H1 (cell line): Measurements from ENCODE around the gene SH3GL1. TPM values are rescaled to one million over a fixed set of nuclear protein-coding genes. Genes with fewer than 3 reads are reported as not detected.

Experiments used
- CTCF ChIA-PET: fragments of 300-600 bp; sonication (Branson Sonifier 250); formaldehyde crosslinking; loops from one replicate; lab custom pipeline; 2021; ENCODE audit not compliant: partially characterized antibody; lab: Charles Lee
- POLR2A ChIA-PET: fragments of 300-600 bp; sonication (Branson Sonifier 250); formaldehyde crosslinking; loops from one replicate; lab custom pipeline; 2021; ENCODE audit warnings: inconsistent platforms; ENCODE audit not compliant: partially characterized antibody; lab: Charles Lee
- DNase-seq, 2 experiments: peaks; one replicate each; pipeline versions ENCODE4 v3.0.0 to v3.0.0-alpha.2; 2010 to 2022; ENCODE audit warnings: low spot score in 2 of 2, low read depth in 1 of 2, mixed read lengths in 1 of 2
- FAIRE-seq: peaks from 2 replicates; lab custom pipeline; 2011; peaks lifted over from hg19 to GRCh38; lab: Jason Lieb, UNC
- H2AFZ ChIP-seq: 2 replicates; pipeline ENCODE4 v1.8.1; 2012; ENCODE audit warnings: low read length, inconsistent platforms
- H2AK5ac ChIP-seq: 2 replicates; pipeline ENCODE4 v1.6.1; 2013; ENCODE audit warnings: low read depth, low read length
- H2BK120ac ChIP-seq: replicated peaks from 2 replicates; pipeline ENCODE3; 2013; ENCODE audit warnings: low read depth, low read length, inconsistent platforms
- H2BK12ac ChIP-seq: 2 replicates; pipeline ENCODE4 v1.6.1; 2013; ENCODE audit warnings: low read depth, low read length
- H2BK15ac ChIP-seq: 2 replicates; pipeline ENCODE4 v1.6.1; 2013; ENCODE audit warnings: low read length
- H2BK20ac ChIP-seq: 2 replicates; pipeline ENCODE4 v1.6.1; 2013; ENCODE audit warnings: low read length
- H2BK5ac ChIP-seq: 2 replicates; pipeline ENCODE4 v1.6.1; 2013; ENCODE audit warnings: low read depth, low read length
- H3K14ac ChIP-seq: 2 replicates; pipeline ENCODE4 v1.6.1; 2013; ENCODE audit warnings: inconsistent platforms; ENCODE audit not compliant: insufficient read length
- H3K18ac ChIP-seq: 2 replicates; pipeline ENCODE4 v1.6.1; 2013; ENCODE audit warnings: low read length; ENCODE audit errors: extremely low read depth
- H3K23ac ChIP-seq: 2 replicates; pipeline ENCODE4 v1.6.1; 2013; ENCODE audit warnings: inconsistent platforms; ENCODE audit not compliant: insufficient read length
- H3K23me2 ChIP-seq: 2 replicates; pipeline ENCODE4 v1.6.1; 2013; ENCODE audit warnings: low read depth, low read length
- H3K27ac ChIP-seq: 2 replicates; pipeline ENCODE4 v1.6.1; 2011; ENCODE audit warnings: low read depth, low read length, inconsistent platforms
- H3K27me3 ChIP-seq, 4 experiments: replicated peaks in 1 of 4; 1 replicate in 1 of 4; 2 replicates in 3 of 4; pipeline versions ENCODE4 v1.6.1 to v1.8.1; 2011 to 2013; ENCODE audit warnings: low read length in 3 of 4, mild to moderate bottlenecking in 3 of 4, inconsistent platforms in 2 of 4, mixed read lengths in 2 of 4, moderate library complexity in 1 of 4; ENCODE audit not compliant: control insufficient read depth in 3 of 4, insufficient read depth in 3 of 4; ENCODE audit errors: extremely low read depth in 1 of 4
- H3K36me3 ChIP-seq, 4 experiments: 2 replicates each; pipeline versions ENCODE4 v1.6.1 to v1.8.1; 2011 to 2013; ENCODE audit warnings: mild to moderate bottlenecking in 4 of 4, low read length in 3 of 4, moderate library complexity in 2 of 4, control low read depth in 1 of 4, inconsistent platforms in 1 of 4; ENCODE audit not compliant: insufficient read depth in 4 of 4, control insufficient read depth in 2 of 4
- H3K4ac ChIP-seq: replicated peaks from 2 replicates; pipeline ENCODE3; 2013; ENCODE audit warnings: low read length, low read depth, mixed read lengths, inconsistent platforms; ENCODE audit not compliant: insufficient read length
- H3K4me1 ChIP-seq, 4 experiments: replicated peaks in 1 of 4; 1 replicate in 1 of 4; 2 replicates in 3 of 4; pipeline versions ENCODE4 v1.6.1 to v1.8.1; 2011 to 2013; ENCODE audit warnings: low read length in 3 of 4, inconsistent platforms in 2 of 4, mixed read lengths in 1 of 4; ENCODE audit not compliant: insufficient read depth in 4 of 4, control insufficient read depth in 3 of 4
- H3K4me2 ChIP-seq, 2 experiments: 2 replicates each; pipeline versions ENCODE4 v1.6.1 to v1.8.1; 2011 to 2013; ENCODE audit warnings: low read depth in 2 of 2, low read length in 2 of 2, control low read depth in 1 of 2, inconsistent platforms in 1 of 2, mild to moderate bottlenecking in 1 of 2; ENCODE audit not compliant: insufficient read depth in 1 of 2
- H3K4me3 ChIP-seq, 4 experiments: fragments of 200-600, 300-600 bp in 1 of 4; sonication (generic), shearing (Covaris generic), sonication (Bioruptor Twin) in 1 of 4; 2 replicates each; pipeline versions ENCODE4 v1.5.1 to v1.8.1; 2011 to 2016; ENCODE audit warnings: low read length in 4 of 4, low read depth in 3 of 4, control low read depth in 2 of 4, inconsistent platforms in 2 of 4, mild to moderate bottlenecking in 2 of 4, mixed read lengths in 1 of 4, moderate library complexity in 1 of 4; ENCODE audit not compliant: insufficient read depth in 2 of 4; ENCODE audit errors: extremely low read depth in 1 of 4
- H3K56ac ChIP-seq: replicated peaks from 2 replicates; pipeline ENCODE3; 2013; ENCODE audit warnings: low read depth, mild to moderate bottlenecking, mixed read lengths, low read length, inconsistent platforms; ENCODE audit not compliant: insufficient read length
- H3K79me1 ChIP-seq: 2 replicates; pipeline ENCODE4 v1.6.1; 2013; ENCODE audit warnings: low read depth, low read length, control low read depth
- H3K79me2 ChIP-seq, 2 experiments: 2 replicates each; pipeline versions ENCODE4 v1.6.1 to v1.8.1; 2012 to 2013; ENCODE audit warnings: low read length in 2 of 2, mild to moderate bottlenecking in 2 of 2, inconsistent platforms in 1 of 2; ENCODE audit not compliant: insufficient read depth in 2 of 2, control insufficient read depth in 1 of 2
- H3K9ac ChIP-seq, 4 experiments: replicated peaks in 1 of 4; 1 replicate in 1 of 4; 2 replicates in 3 of 4; pipeline versions ENCODE4 v1.6.1 to v1.8.1; 2011 to 2013; ENCODE audit warnings: low read depth in 3 of 4, low read length in 3 of 4, control low read depth in 2 of 4, mild to moderate bottlenecking in 2 of 4, moderate library complexity in 2 of 4, inconsistent platforms in 1 of 4; ENCODE audit errors: extremely low read depth in 1 of 4
- H3K9me3 ChIP-seq, 2 experiments: 2 replicates each; pipeline versions ENCODE4 v1.6.1 to v1.8.1; 2012 to 2013; ENCODE audit warnings: mild to moderate bottlenecking in 2 of 2, moderate library complexity in 2 of 2, control low read depth in 1 of 2, inconsistent platforms in 1 of 2, low read depth in 1 of 2, low read length in 1 of 2, mixed read lengths in 1 of 2; ENCODE audit not compliant: insufficient read depth in 2 of 2
- H4K20me1 ChIP-seq, 2 experiments: replicated peaks in 1 of 2; 2 replicates each; pipeline versions ENCODE3 to v1.8.1; 2011 to 2013; ENCODE audit warnings: inconsistent platforms in 2 of 2, low read length in 2 of 2, mild to moderate bottlenecking in 1 of 2; ENCODE audit not compliant: insufficient read depth in 2 of 2, control insufficient read depth in 1 of 2
- H4K5ac ChIP-seq: 2 replicates; pipeline ENCODE4 v1.6.1; 2013; ENCODE audit warnings: low read length, low read depth, mixed read lengths, inconsistent platforms; ENCODE audit not compliant: insufficient read length
- H4K8ac ChIP-seq: 2 replicates; pipeline ENCODE4 v1.8.0; 2013; ENCODE audit warnings: mild to moderate bottlenecking, moderate library complexity, low read length, inconsistent platforms; ENCODE audit not compliant: insufficient read depth; ENCODE audit errors: extremely low read depth
- H4K91ac ChIP-seq: replicated peaks from 2 replicates; pipeline ENCODE3; 2013; ENCODE audit warnings: low read length, mixed read lengths, inconsistent platforms; ENCODE audit not compliant: insufficient read length
- ASH2L ChIP-seq: fragments of 200-600, 300-600 bp; sonication (generic); IDR thresholded peaks from one replicate; pipeline ENCODE4 v1.7.1; 2017; ENCODE audit warnings: low read length
- CHD2 ChIP-seq: IDR thresholded peaks from 2 replicates; pipeline ENCODE4 v1.6.1; 2012; ENCODE audit warnings: low read length, improper control_type of control experiment
- KDM1A ChIP-seq: fragments of 200-600, 300-600 bp; sonication (generic); IDR thresholded peaks from 2 replicates; pipeline ENCODE4 v1.7.1; 2016; ENCODE audit warnings: mild to moderate bottlenecking, low read length, borderline replicate concordance
- NANOG ChIP-seq: IDR thresholded peaks from 2 replicates; pipeline ENCODE4 v1.6.1; 2011; ENCODE audit warnings: low read length, low read depth, mild to moderate bottlenecking, inconsistent platforms; ENCODE audit not compliant: insufficient read depth, poor library complexity, severe bottlenecking
- POLR2A ChIP-seq, 2 experiments: IDR thresholded peaks; 1 replicate in 1 of 2; 2 replicates in 1 of 2; pipeline ENCODE4 v1.6.1; 2011; ENCODE audit warnings: low read depth in 2 of 2, low read length in 2 of 2, mild to moderate bottlenecking in 2 of 2; ENCODE audit errors: control extremely low read depth in 1 of 2
- SIN3A ChIP-seq, 2 experiments: IDR thresholded peaks in 1 of 2; conservative IDR thresholded peaks in 1 of 2; 2 replicates each; pipeline ENCODE4 v1.6.1; 2011 to 2012; ENCODE audit warnings: low read length in 2 of 2, improper control_type of control experiment in 1 of 2, low read depth in 1 of 2, mild to moderate bottlenecking in 1 of 2
- SP4 ChIP-seq: IDR thresholded peaks from 2 replicates; pipeline ENCODE4 v1.6.1; 2012; ENCODE audit warnings: low read length, inconsistent platforms
- TBP ChIP-seq: IDR thresholded peaks from 2 replicates; pipeline ENCODE4 v1.6.1; 2011; ENCODE audit warnings: low read depth, low read length, improper control_type of control experiment
- TEAD4 ChIP-seq: IDR thresholded peaks from 2 replicates; pipeline ENCODE4 v1.6.1; 2012; ENCODE audit warnings: low read depth, low read length, inconsistent platforms, mixed read lengths
- WGBS, 2 experiments: shearing (Covaris generic) in 1 of 2; methylation state at CpG; one replicate each; pipeline versions ENCODE4 v1.1.6 to v1.1.7; 2013 to 2015; ENCODE audit warnings: low lambda C conversion rate in 2 of 2, mixed read lengths in 2 of 2, inconsistent platforms in 1 of 2, low coverage in 1 of 2, missing lambda C conversion rate in 1 of 2; ENCODE audit not compliant: insufficient replicate concordance in 2 of 2, insufficient coverage in 1 of 2, insufficient read length in 1 of 2; ENCODE audit errors: extremely low coverage in 1 of 2, missing lambda C conversion rate in 1 of 2; 5-methylcytosine and 5-hydroxymethylcytosine counted together
- polyA plus RNA-seq, 7 experiments: library from polyadenylated mRNA; depleted of rRNA in 3 of 7; stranded (reverse) in 5 of 7; unstranded in 2 of 7; fragments of >200 nt in 5 of 7; fragments of 200-250 nt in 2 of 7; gene quantifications; 1 replicate in 5 of 7; 2 replicates in 1 of 7; 4 replicates in 1 of 7; pipeline versions ENCODE4 v1.2.1 to v1.2.3, GENCODE V29; 2011 to 2013; ENCODE audit warnings: missing spikeins in 2 of 7, mixed read lengths in 2 of 7
- total RNA-seq: library from RNA; stranded (reverse); fragmentation: NEBNext Ultra II Directional; extraction: Animal tissue kit (Norgen Biotek cat#: 25700); gene quantifications from 2 replicates; pipeline ENCODE4 v1.2.1, GENCODE V29; 2021

SH3GL1 gene
- total and polyA plus RNA-seq, 2 of the 8 experiments (the other 6 are each of a cell fraction or from before 2014, with no cell fraction given) = 81.5 to 102 TPM

DNA sequence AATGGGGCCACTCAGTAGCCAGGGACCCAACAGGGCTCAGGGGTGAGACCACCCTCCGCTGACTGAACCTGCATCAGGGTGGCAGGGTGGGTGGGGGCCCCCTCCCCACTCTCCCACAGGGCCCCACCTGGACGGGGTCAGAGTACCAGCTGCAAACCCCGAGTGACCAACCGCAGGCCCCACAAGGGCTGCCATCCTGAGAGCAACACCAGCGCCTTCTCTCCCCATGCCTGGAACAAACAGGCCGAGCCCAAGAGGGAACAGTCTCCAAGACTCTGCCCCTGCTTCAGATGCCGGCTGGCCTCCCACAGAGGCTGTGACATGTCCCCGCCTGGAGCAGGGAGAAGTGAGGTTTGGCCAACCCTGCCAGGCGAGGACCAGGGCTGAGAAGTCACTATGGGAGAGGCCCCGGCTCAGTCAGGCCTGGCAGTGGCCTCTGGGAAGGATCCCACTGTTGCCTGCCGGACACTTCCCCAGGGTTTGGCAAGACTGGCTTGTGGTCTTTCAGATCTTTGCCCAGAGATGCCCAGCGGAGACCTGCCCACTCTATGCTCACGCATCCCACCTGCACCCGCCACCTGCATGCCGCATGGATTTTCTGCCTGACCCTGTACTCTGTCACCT lies 29.8 kb downstream of the SH3GL1 start:
- Histone ChIP-seq H4K91ac (no peak overlapping the region), H2BK5ac (no peak overlapping the region), H3K4me2 (no peak overlapping the region), H2BK12ac (no peak overlapping the region), H3K56ac (no peak overlapping the region), H2BK120ac (no peak overlapping the region), H3K27ac (no peak overlapping the region), H2AK5ac (no peak overlapping the region), H3K9ac (no peak overlapping the region; a peak in 1 of 7 replicates), H3K4me3 (no peak overlapping the region), H2AFZ (no peak overlapping the region), H3K79me1 (peaks cover 35% of the 10 kb centered on the region), H3K9me3 (no peaks in the 10 kb centered on the region), H3K27me3 (no peaks in the 10 kb centered on the region), H3K4ac (no peak overlapping the region), H4K8ac (no peak overlapping the region), H3K14ac (no peak overlapping the region), H3K23me2 (no peaks in the 10 kb centered on the region), H2BK20ac (no peak overlapping the region), H2BK15ac (no peak overlapping the region), H3K4me1 (peaks cover 0 to 30% (median 24%) of the 10 kb centered on the region in 4 experiments; a peak in 6 of 7 replicates), H3K79me2 (peaks cover 0 to 17% of the 10 kb centered on the region in 2 experiments; a peak in 1 of 4 replicates), H4K20me1 (peaks cover 26 to 37% of the 10 kb centered on the region in 2 experiments), H4K5ac (no peak overlapping the region), H3K36me3 (peaks cover 0 to 6% (median 2%) of the 10 kb centered on the region in 4 experiments; a peak in 2 of 8 replicates), H3K23ac (no peak overlapping the region), H3K18ac (no peak overlapping the region)
- WGBS, 2 experiments = 99% methylated on average over 12 of the region's 15 CpGs; no CpG with 5 or more reads in 1 of the 2 experiments
- peak in 1 of 2 experiments; percentile 44 for DNase-seq
- POLR2A ChIA-PET = interaction anchor here (0.8 to 4.1 kb wide), 10 partner anchors 9 to 107 kb away, joined by 3 to 18 read pairs (median 5); partner anchors contain the start of gene MPND
- TF ChIP-seq SIN3A (conservative IDR thresholded peaks at IDR 0.05 in 1 of 2, IDR thresholded peaks at IDR 0.05 in 1 of 2; ENCODE audit: low read depth in 1 of 2, low read length in 2 of 2) (no peak), KDM1A (no peak), TEAD4 (no peak), TBP (no peak), NANOG (no peak), ASH2L (no peak), CHD2 (no peak), SP4 (no peak), POLR2A (IDR thresholded peaks at IDR 0.05; ENCODE audit: control extremely low read depth in 1 of 2, low read depth in 2 of 2, low read length in 2 of 2) (no peak)
- FAIRE-seq = no peak
- CTCF ChIA-PET = interaction anchor here (0.7 to 1.8 kb wide), 14 partner anchors 9 to 104 kb away, joined by 3 to 6 read pairs (median 4); no protein-coding TSS in a partner anchor
